SK-N-SH treated with all-trans-retinoic acid at 6 μM for 48 hours (cell line): ENCODE data around the gene PTDSS2.

Source experiments
- ARNTL ChIP-seq: fragments of 450-650 bp; formaldehyde crosslinking; IDR thresholded peaks from 2 replicates; pipeline ENCODE4 v1.5.0; 2020; ENCODE audit warnings: low read depth, mild to moderate bottlenecking, moderate library complexity, borderline replicate concordance
- CREB5 ChIP-seq: fragments of 250-450 bp; sonication (Bioruptor Pico); IDR thresholded peaks from 2 replicates; pipeline ENCODE4 v1.5.1; 2020; ENCODE audit warnings: low read depth, mild to moderate bottlenecking, moderate library complexity
- CSDC2 ChIP-seq: fragments of 250-450 bp; sonication (Bioruptor Pico); IDR thresholded peaks from 2 replicates; pipeline ENCODE4 v1.5.0; 2020; ENCODE audit warnings: mild to moderate bottlenecking, moderate library complexity
- ESRRG ChIP-seq: fragments of 250-450 bp; sonication (Bioruptor Pico); IDR thresholded peaks from 2 replicates; pipeline ENCODE4 v1.6.1; 2021; ENCODE audit warnings: mild to moderate bottlenecking
- OSR1 ChIP-seq: fragments of 250-450 bp; sonication (Bioruptor Pico); IDR thresholded peaks from 2 replicates; pipeline ENCODE4 v1.8.0; 2022; ENCODE audit warnings: moderate library complexity, mild to moderate bottlenecking, inconsistent platforms
- PATZ1 ChIP-seq: fragments of 250-450 bp; sonication (Bioruptor Pico); IDR thresholded peaks from 2 replicates; pipeline ENCODE4 v1.8.0; 2020; ENCODE audit warnings: mild to moderate bottlenecking, moderate library complexity, borderline replicate concordance
- POU6F1 ChIP-seq: fragments of 250-450 bp; sonication (Bioruptor Pico); IDR thresholded peaks from 2 replicates; pipeline ENCODE4 v1.8.0; 2021; ENCODE audit warnings: low read depth, mild to moderate bottlenecking, moderate library complexity, borderline replicate concordance
- SNAI2 ChIP-seq: fragments of 250-450 bp; sonication (Bioruptor Pico); IDR thresholded peaks from 2 replicates; pipeline ENCODE4 v1.5.0; 2020; ENCODE audit warnings: mild to moderate bottlenecking, moderate library complexity
- TOX ChIP-seq: fragments of 250-450 bp; sonication (Bioruptor Pico); IDR thresholded peaks from 2 replicates; pipeline ENCODE4 v1.8.0; 2021; ENCODE audit warnings: mild to moderate bottlenecking, moderate library complexity, borderline replicate concordance
- ZC3H10 ChIP-seq: fragments of 250-450 bp; sonication (Bioruptor Pico); IDR thresholded peaks from 2 replicates; pipeline ENCODE4 v1.5.1; 2021; ENCODE audit warnings: mild to moderate bottlenecking, moderate library complexity
- ZFP3 ChIP-seq: fragments of 250-450 bp; sonication (Bioruptor Pico); IDR thresholded peaks from 2 replicates; pipeline ENCODE4 v1.5.0; 2020; ENCODE audit warnings: mild to moderate bottlenecking, moderate library complexity
- ZNF565 ChIP-seq: fragments of 450-650 bp; formaldehyde crosslinking; conservative IDR thresholded peaks from 2 replicates; pipeline ENCODE4 v1.5.0; 2020; ENCODE audit warnings: low read depth, mild to moderate bottlenecking, moderate library complexity

- TF ChIP-seq CREB5 (CRISPR knock-in tag) (no peak), ESRRG (no peak), CSDC2 (no peak), ARNTL (no peak), POU6F1 (no peak), ZC3H10 (CRISPR knock-in tag) (no peak), OSR1 (CRISPR knock-in tag) (no peak), PATZ1 (CRISPR knock-in tag) (no peak), ZNF565 (CRISPR knock-in tag) (no peak), ZFP3 (CRISPR knock-in tag) (no peak), SNAI2 (no peak), TOX (CRISPR knock-in tag) (no peak)
These were observed 2.2 kb downstream of the PTDSS2 start for GRCh38 chr11:452203-452744.
